ENCODE data around the gene NLRP14.

The NLRP14 gene

DNA sequence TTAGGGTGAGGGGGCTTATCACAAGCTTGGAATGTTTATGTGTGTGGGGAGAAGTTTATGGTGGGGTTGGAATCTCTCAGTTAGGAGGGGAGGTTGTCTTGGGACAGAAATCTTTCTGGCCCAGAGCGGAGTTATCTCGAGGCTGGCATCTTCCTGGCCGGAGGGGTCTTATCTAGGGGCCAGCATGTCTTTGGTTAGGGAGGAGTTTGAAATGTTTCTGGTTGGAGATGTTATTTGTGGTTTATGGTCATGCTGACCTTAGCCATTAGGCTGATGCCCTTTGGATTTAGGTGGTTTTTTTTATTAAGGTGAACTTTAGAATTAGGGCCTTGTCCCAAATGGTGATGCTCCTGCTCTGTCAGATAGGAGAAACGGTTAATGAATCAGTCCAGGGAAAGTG, 60.6 kb downstream of the NLRP14 start (continued):
- TF ChIP-seq, protein P1, sequence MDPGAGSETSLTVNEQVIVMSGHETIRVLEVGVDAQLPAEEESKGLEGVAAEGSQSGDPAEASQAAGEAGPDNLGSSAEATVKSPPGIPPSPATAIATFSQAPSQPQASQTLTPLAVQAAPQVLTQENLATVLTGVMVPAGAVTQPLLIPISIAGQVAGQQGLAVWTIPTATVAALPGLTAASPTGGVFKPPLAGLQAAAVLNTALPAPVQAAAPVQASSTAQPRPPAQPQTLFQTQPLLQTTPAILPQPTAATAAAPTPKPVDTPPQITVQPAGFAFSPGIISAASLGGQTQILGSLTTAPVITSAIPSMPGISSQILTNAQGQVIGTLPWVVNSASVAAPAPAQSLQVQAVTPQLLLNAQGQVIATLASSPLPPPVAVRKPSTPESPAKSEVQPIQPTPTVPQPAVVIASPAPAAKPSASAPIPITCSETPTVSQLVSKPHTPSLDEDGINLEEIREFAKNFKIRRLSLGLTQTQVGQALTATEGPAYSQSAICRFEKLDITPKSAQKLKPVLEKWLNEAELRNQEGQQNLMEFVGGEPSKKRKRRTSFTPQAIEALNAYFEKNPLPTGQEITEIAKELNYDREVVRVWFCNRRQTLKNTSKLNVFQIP (CRISPR knock-in tag; IDR thresholded peaks at IDR 0.05; ENCODE audit: borderline replicate concordance, low read depth) = no peak

DNA sequence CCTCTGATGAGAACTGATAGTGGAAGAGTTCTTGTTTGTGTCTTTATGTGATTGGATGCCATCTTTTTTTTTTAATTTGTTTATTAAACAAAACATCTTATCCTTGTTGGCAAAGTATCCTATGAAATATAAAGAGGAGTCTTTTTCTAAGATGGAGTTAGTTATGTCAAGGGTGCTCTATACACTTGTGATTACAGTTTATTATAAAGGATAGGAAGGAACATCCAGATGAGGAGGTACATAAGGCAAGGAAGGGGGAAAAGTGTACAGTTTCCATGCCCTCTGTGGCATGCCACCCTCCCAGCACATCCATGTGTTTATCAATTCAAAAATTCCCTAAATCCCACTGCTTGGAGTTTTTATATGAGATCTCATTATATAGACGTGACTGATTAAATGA, 61.2 kb downstream of the NLRP14 start:
- no peak for ATAC-seq
- TF ChIP-seq ZNF8 (CRISPR knock-in tag; IDR thresholded peaks at IDR 0.05) (no peak), SNAI2 (CRISPR knock-in tag; IDR thresholded peaks at IDR 0.05) (no peak)

DNA sequence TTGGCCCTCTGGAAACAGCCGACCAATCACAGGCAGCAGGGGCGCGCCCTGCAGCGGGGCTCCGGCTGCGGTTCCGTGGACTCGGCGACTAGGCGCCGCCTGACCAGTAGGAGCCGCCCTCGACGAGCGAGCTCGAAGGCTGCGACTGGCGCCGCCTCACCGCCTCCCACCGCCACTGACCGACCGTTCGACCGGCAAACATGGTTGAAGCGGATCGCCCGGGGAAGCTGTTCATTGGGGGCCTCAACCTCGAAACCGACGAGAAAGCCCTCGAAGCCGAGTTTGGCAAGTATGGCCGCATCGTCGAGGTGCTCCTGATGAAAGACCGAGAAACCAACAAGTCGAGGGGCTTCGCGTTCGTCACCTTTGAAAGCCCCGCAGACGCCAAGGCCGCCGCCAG, 68.6 kb downstream of the NLRP14 start, which contains the start of gene RBMXL2:
TSS of gene RBMXL2 (plus strand) at position 78 of the 400 bp plus-strand sequence. CDS start at position 201, 123 bp downstream.
- no peak for ATAC-seq
- no peak for TF ChIP-seq RARB (CRISPR knock-in tag; IDR thresholded peaks at IDR 0.05)
- no peak for TF ChIP-seq ZNF565 (CRISPR knock-in tag; conservative IDR thresholded peaks at IDR 0.05; ENCODE audit: low read depth)
- no peak for TF ChIP-seq CSDC2 (CRISPR knock-in tag; IDR thresholded peaks at IDR 0.05)
- TF ChIP-seq, protein P2, sequence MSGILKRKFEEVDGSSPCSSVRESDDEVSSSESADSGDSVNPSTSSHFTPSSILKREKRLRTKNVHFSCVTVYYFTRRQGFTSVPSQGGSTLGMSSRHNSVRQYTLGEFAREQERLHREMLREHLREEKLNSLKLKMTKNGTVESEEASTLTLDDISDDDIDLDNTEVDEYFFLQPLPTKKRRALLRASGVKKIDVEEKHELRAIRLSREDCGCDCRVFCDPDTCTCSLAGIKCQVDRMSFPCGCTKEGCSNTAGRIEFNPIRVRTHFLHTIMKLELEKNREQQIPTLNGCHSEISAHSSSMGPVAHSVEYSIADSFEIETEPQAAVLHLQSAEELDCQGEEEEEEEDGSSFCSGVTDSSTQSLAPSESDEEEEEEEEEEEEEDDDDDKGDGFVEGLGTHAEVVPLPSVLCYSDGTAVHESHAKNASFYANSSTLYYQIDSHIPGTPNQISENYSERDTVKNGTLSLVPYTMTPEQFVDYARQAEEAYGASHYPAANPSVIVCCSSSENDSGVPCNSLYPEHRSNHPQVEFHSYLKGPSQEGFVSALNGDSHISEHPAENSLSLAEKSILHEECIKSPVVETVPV (CRISPR knock-in tag; IDR thresholded peaks at IDR 0.05) = no peak
- no peak for TF ChIP-seq SNAI2 (CRISPR knock-in tag; IDR thresholded peaks at IDR 0.05)
- no peak for TF ChIP-seq ZFP30 (CRISPR knock-in tag; IDR thresholded peaks at IDR 0.05)
- TF ChIP-seq, protein P3, sequence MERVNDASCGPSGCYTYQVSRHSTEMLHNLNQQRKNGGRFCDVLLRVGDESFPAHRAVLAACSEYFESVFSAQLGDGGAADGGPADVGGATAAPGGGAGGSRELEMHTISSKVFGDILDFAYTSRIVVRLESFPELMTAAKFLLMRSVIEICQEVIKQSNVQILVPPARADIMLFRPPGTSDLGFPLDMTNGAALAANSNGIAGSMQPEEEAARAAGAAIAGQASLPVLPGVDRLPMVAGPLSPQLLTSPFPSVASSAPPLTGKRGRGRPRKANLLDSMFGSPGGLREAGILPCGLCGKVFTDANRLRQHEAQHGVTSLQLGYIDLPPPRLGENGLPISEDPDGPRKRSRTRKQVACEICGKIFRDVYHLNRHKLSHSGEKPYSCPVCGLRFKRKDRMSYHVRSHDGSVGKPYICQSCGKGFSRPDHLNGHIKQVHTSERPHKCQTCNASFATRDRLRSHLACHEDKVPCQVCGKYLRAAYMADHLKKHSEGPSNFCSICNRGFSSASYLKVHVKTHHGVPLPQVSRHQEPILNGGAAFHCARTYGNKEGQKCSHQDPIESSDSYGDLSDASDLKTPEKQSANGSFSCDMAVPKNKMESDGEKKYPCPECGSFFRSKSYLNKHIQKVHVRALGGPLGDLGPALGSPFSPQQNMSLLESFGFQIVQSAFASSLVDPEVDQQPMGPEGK (CRISPR knock-in tag; IDR thresholded peaks at IDR 0.05; ENCODE audit: borderline replicate concordance) = no peak
- TF ChIP-seq ZC3H10 (CRISPR knock-in tag; IDR thresholded peaks at IDR 0.05) = no peak
- TF ChIP-seq OSR1 (CRISPR knock-in tag; IDR thresholded peaks at IDR 0.05) = no peak
- no peak for TF ChIP-seq ESRRG (CRISPR knock-in tag; IDR thresholded peaks at IDR 0.05)
- no peak for TF ChIP-seq TOX (CRISPR knock-in tag; IDR thresholded peaks at IDR 0.05; ENCODE audit: borderline replicate concordance)
- no peak for TF ChIP-seq GLIS3 (CRISPR knock-in tag; IDR thresholded peaks at IDR 0.05)
- TF ChIP-seq ZNF8 (CRISPR knock-in tag; IDR thresholded peaks at IDR 0.05) = no peak
- TF ChIP-seq BACH2 (CRISPR knock-in tag; IDR thresholded peaks at IDR 0.05; ENCODE audit: borderline replicate concordance) = no peak
- no peak for TF ChIP-seq ZFP3 (CRISPR knock-in tag; IDR thresholded peaks at IDR 0.05)
- TF ChIP-seq, protein P4, sequence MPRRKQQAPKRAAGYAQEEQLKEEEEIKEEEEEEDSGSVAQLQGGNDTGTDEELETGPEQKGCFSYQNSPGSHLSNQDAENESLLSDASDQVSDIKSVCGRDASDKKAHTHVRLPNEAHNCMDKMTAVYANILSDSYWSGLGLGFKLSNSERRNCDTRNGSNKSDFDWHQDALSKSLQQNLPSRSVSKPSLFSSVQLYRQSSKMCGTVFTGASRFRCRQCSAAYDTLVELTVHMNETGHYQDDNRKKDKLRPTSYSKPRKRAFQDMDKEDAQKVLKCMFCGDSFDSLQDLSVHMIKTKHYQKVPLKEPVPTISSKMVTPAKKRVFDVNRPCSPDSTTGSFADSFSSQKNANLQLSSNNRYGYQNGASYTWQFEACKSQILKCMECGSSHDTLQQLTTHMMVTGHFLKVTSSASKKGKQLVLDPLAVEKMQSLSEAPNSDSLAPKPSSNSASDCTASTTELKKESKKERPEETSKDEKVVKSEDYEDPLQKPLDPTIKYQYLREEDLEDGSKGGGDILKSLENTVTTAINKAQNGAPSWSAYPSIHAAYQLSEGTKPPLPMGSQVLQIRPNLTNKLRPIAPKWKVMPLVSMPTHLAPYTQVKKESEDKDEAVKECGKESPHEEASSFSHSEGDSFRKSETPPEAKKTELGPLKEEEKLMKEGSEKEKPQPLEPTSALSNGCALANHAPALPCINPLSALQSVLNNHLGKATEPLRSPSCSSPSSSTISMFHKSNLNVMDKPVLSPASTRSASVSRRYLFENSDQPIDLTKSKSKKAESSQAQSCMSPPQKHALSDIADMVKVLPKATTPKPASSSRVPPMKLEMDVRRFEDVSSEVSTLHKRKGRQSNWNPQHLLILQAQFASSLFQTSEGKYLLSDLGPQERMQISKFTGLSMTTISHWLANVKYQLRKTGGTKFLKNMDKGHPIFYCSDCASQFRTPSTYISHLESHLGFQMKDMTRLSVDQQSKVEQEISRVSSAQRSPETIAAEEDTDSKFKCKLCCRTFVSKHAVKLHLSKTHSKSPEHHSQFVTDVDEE (CRISPR knock-in tag; IDR thresholded peaks at IDR 0.05) = no peak
- TF ChIP-seq ISL1 (CRISPR knock-in tag; IDR thresholded peaks at IDR 0.05) = no peak

DNA sequence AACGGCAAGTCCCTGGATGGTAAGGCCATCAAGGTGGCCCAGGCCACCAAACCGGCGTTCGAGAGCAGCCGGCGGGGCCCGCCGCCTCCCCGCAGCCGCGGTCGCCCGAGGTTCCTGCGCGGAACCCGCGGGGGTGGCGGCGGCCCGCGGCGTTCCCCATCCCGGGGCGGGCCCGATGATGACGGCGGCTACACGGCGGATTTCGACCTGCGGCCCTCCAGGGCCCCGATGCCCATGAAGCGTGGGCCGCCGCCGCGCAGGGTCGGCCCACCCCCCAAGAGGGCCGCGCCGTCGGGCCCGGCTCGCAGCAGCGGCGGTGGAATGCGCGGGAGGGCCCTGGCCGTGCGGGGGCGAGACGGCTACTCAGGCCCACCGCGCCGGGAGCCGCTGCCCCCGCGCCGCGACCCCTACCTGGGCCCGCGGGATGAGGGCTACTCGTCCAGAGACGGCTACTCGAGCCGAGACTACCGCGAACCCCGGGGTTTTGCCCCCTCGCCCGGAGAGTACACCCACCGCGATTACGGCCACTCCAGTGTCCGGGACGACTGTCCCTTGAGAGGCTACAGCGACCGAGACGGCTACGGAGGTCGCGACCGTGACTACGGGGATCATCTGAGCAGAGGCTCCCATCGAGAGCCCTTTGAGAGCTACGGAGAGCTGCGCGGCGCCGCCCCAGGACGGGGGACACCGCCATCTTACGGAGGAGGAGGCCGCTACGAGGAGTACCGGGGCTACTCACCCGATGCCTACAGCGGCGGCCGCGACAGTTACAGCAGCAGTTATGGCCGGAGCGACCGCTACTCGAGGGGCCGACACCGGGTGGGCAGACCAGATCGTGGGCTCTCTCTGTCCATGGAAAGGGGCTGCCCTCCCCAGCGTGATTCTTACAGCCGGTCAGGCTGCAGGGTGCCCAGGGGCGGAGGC, 69.3 kb downstream of the NLRP14 start:
- ATAC-seq = no peak
- TF ChIP-seq, protein P2 (CRISPR knock-in tag; IDR thresholded peaks at IDR 0.05) = no peak
- TF ChIP-seq CSDC2 (CRISPR knock-in tag; IDR thresholded peaks at IDR 0.05) (no peak), PPARA (CRISPR knock-in tag; IDR thresholded peaks at IDR 0.05; ENCODE audit: borderline replicate concordance) (no peak), BACH2 (CRISPR knock-in tag; IDR thresholded peaks at IDR 0.05; ENCODE audit: borderline replicate concordance) (no peak), SNAI2 (CRISPR knock-in tag; IDR thresholded peaks at IDR 0.05) (no peak), ZC3H10 (CRISPR knock-in tag; IDR thresholded peaks at IDR 0.05) (no peak), ZNF70 (CRISPR knock-in tag; IDR thresholded peaks at IDR 0.05) (no peak), OSR1 (CRISPR knock-in tag; IDR thresholded peaks at IDR 0.05) (no peak)
- TF ChIP-seq, protein P3 (CRISPR knock-in tag; IDR thresholded peaks at IDR 0.05; ENCODE audit: borderline replicate concordance) = no peak
